DND-41 (cell line): ENCODE measurements around the gene KDM8.

Experiments
- CTCF ChIP-seq: IDR thresholded peaks from 2 replicates; pipeline ENCODE4 v1.5.1; 2012; ENCODE audit warnings: borderline replicate concordance, low read length, moderate library complexity, mild to moderate bottlenecking; ENCODE audit not compliant: poor library complexity, severe bottlenecking; ENCODE audit errors: extremely low read depth
- EZH2 ChIP-seq: IDR thresholded peaks from 3 replicates; pipeline ENCODE4 v1.6.1; 2012; ENCODE audit warnings: borderline replicate concordance, low read depth, mild to moderate bottlenecking, moderate library complexity, low read length, inconsistent platforms; ENCODE audit not compliant: severe bottlenecking

GRCh38 chr16:27268376-27269299 lies 65.3 kb downstream of the KDM8 start, which contains the start of gene NSMCE1:
- TF ChIP-seq CTCF (peak; percentile 39), EZH2 (no peak)
